LNCaP clone FGC (cell line): ENCODE measurements around the gene PRDM13.
"Not testable (repeated sequence)": the region's sequence is repeated elsewhere in the genome, so short reads cannot be mapped to it uniquely, and the experiment has no call there.

Experiments
- DNase-seq: peaks from one replicate; pipeline ENCODE4 v3.0.0-alpha.2; 2011; ENCODE audit warnings: low read depth
- H3K4me3 ChIP-seq: 2 replicates; pipeline ENCODE4 v1.5.1; 2011; ENCODE audit warnings: mild to moderate bottlenecking, low read depth, low read length, control low read depth
- CTCF ChIP-seq: IDR thresholded peaks from 2 replicates; pipeline ENCODE4 v1.5.1; 2012; ENCODE audit warnings: mild to moderate bottlenecking; ENCODE audit not compliant: control insufficient read depth, insufficient read depth; ENCODE audit errors: extremely low read depth

Gene PRDM13

DNA sequence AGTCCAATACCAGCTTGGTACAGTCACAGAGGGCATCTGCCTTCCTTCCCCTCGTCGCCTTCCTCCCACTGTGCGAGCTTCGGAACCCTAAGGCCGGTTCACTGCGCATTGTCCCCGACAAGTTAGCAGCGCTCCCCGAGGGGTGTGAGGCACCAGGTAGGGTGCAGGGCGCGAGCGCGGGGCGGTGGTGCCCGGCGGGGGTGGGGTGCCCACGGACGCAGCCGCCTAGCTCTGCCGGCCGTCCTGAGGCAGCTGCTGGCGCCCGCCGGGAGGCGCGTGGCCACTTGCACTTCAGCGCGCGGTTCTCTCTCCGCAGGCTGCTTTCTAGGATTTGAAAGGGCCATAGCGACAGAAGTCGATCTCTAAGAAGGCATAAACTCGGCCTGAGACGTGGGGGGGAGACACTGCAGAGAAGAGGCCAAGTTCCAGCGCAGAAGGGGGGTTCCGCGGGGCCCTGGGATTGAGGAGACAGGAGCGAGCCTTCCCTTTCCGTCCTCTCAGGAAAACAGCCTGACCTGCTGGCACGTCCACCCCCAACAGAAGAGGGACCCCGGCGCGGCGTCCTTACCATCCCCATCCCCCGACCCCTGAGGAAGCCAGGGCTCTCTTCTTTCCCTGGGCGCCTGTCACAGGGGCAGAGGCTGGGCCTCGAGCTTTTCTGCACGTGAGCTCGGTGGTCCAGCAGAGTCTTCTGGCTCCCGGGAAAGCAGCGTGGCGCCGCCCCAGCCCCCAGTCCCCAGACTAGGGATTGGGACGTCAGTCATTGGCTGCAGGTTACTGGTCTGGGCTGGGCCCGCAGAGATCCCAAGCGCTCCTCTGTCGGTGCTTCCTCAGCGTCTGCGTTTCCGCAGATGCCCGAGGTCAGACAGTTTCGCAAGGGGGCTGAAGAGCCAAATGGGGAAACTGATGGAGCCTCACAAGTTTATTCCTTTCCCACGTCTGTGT lies 15.6 kb upstream of the PRDM13 start:
- TF ChIP-seq CTCF, result no peak
- H3K4me3 ChIP-seq, result no peak overlapping the region
- no peak for DNase-seq

- DNase-seq, result no peak
- no peak overlapping the region for H3K4me3 ChIP-seq
Observed at GRCh38 chr6:99591673-99592364, 14.8 kb upstream of the PRDM13 start.

DNA sequence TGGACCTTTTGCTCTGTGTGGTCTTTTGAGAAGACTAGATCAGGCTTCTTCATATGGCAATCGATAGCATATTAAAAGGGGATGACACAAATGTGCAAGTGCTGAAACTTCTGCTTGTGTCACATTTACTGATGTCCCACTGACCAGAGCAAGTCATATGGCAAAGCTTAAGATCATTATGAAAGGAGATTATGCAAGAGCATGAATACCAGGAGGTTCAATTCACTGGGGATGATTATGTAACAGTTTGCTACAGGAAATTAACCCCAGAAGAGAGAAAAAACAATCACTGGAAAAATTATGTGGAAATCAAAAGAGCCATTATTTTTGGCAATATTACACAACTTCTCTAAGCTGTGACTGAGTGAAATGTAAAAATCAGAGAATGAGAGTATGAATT lies 13.7 kb upstream of the PRDM13 start:
- TF ChIP-seq CTCF, result no peak
- no peak overlapping the region for H3K4me3 ChIP-seq
- no peak for DNase-seq

More at GRCh38 chr6:99591673-99592364, 14.8 kb upstream of the PRDM13 start:
- TF ChIP-seq CTCF, result no peak

- H3K4me3 ChIP-seq, DNase-seq: not testable (repeated sequence)
Observed at GRCh38 chr6:99594696-99595095, 11.9 kb upstream of the PRDM13 start.

GRCh38 chr6:99602520-99603420 lies 3.9 kb upstream of the PRDM13 start:
- H3K4me3 ChIP-seq, result no peak overlapping the region
- no peak for DNase-seq
- TF ChIP-seq CTCF, result no peak

DNA sequence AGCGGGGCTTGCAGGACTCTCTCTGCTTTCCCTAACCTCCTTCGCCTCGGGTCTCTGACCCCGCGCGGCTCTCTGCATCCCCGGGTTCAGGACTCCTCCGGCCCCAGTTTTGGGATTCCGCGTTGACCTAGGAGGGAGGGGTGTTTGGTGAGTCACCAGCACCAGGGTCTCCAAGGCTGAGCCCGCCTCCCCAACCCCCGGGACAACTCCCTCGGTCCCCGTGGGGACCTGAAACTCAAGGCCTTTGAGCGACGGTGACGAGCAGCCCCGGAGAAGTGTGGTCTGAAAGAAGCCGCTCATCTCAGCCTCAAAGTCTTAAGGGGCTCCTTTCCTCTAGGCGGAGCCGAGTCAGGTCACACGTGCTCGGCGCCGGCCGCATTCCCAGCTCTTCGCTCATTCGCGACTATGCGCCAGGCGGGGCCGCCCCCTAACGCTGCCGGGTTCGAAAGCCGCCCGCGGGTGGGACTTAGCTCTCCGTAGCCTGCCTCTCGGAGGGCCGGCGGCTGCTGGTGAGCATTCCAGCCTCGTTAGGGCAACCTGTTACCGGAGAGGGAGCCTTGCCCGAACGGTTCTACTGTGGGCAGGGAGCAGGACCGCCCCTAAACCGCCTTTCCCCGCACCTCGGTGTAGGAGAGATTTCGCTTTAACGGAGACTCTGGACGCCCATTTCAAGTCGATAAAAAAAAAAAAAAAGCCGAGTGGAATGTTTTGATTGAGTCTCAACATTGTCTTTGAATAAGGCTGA lies 3.0 kb upstream of the PRDM13 start:
- no peak for DNase-seq
- H3K4me3 ChIP-seq, result no peak overlapping the region
- no peak for TF ChIP-seq CTCF
